ENCODE results near the gene ZFAND3.

- TF ChIP-seq CTCF (IDR thresholded peaks at IDR 0.05) (no peak), EP300 (IDR thresholded peaks at IDR 0.05) (no peak), POLR2A (IDR thresholded peaks at IDR 0.05; ENCODE audit: low read depth) (no peak), POLR2AphosphoS5 (IDR thresholded peaks at IDR 0.05) (no peak)
These were observed 366.2 kb downstream of the ZFAND3 start for GRCh38 chr6:38185752-38186151.
